Measurements from ENCODE around the gene GBP2.

The GBP2 gene

DNA sequence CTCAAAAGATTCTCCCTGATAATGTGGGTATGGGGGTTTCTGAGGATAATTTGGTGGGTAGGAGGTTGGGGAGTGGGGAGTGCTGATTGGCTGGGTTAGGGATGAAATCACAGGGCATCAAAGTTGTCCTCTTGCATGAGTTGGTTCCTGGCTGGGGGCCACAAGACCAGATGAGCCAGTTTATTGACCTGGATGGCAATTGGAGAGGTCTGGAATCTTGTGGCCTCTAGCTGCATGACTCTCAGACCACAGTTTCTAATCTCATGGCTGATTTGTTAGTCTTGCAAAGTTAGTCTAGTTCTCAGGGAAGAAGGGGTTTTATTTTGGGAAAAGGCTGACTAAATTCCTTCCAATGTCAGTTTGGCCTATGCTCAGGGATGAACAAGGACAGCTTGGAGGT, 57.6 kb downstream of the GBP2 start:
- DNase-seq (ENCODE audit: low read depth in 2 of 3, low spot score in 2 of 3): no peak

DNA sequence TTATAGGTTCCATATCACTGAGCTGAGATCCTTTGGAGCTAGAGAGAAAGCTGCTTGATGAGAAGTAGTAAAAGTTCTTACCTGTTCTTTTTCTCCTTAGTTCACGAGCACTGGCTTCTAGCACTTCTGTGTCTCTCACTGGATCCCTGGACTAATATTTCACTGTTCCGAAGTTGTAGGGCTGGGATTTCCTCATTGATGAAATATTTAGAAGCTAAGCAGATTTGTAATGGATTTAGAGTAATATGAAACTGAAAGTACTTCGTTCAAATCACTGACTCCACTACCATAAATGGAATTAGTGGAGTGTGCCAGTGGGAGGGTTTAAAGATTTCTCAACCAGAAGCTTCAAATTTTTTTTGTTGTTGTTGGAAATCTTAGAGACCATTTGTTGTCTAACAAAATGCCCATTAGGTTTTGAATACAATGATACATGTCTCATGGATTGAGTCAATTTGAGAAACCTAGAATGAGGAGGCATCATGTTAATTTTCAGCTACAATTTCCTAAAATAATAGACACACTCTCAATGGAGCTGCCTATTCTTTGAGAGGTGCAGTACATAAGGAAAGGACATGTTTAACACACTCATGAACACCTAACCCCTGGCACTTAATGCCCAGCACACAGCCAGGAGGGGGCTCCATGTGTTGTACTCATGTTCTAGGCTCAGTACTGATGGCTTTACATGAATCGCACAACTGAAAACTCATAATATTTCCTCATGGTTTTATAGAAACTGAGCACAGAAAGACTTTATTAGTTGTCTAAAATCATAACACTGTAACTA, 60.6 kb downstream of the GBP2 start, which contains the start of gene GBP1:
TSS of gene GBP1 (minus strand) at position 130 of the 790 bp plus-strand sequence. CDS start 1,974 bp downstream, outside the sequence.
- no peak for DNase-seq (ENCODE audit: low read depth in 2 of 3, low spot score in 2 of 3)

DNA sequence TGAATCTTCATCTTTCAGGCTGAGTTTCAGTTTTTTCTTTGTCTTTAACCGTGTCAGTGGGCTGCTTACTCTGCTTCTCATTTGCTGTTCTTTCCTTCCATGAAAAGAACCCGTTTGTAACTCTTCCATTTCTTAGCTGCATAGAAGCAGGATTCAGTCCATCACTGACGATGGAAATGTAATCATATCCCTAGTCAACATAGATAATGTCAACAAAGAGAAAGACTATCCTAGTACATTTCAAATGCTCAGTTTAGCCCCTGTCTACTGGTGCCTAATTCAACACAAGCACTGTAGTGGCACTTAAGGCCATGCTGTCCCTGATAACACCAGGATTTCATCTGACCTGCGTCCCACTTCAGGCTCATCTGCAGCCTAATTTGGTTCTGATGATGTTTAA, 61.3 kb downstream of the GBP2 start:
- DNase-seq (ENCODE audit: low read depth in 2 of 3, low spot score in 2 of 3): no peak

DNA sequence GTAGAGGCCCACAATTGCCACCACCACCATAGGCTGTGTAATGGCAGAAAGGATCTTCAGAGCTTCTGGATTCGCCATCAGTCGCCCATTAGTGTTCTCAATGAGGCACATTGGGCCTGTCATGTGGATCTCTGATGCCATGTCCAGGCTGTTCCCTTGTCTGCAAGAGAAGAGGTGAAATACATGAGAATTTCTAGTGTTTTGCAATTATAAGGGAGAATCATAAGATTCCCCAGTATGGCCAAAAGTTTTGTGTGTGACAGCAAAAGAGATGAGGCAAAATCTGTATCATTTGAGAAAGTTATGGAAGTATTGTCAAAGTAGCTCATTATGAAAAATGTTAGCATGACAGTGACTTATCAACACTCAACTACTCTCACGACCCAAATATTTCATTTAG, 62.8 kb downstream of the GBP2 start:
- no peak for DNase-seq (ENCODE audit: low read depth in 2 of 3, low spot score in 2 of 3)

DNA sequence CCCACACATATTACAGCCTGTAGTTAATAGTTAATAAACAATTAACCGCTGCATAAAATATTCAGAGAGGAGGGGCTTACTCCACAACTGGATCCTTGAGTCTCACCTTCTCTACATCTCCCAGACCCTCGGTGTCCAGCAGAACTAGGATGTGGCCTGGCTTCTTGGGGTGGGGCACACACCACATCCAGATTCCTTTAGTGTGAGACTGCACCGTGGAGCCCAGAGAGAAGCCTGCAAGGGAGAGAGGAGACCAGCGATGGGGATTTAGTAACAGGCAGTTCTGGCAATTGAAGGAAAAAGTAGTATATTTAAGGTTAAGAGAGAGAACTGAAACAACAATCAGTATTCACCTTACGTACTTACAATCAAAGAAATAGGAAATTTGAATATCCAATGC, 65.8 kb downstream of the GBP2 start:
- no peak for DNase-seq (ENCODE audit: low read depth in 2 of 3, low spot score in 2 of 3)
